ENCODE results near the gene PRRT1B. TPM values are rescaled to one million over a fixed set of nuclear protein-coding genes. Genes with fewer than 3 reads are reported as not detected.
"Not testable (repeated sequence)": the region's sequence is repeated elsewhere in the genome, so short reads cannot be mapped to it uniquely, and the experiment has no call there.

PRRT1B gene
- total RNA-seq, 6 donors from 2014 or later, result 1.8 to 10.5 (median 8.0) TPM

- Histone ChIP-seq H3K36me3 (peaks cover 0 to 15% (median 12%) of the 10 kb centered on the region in 4 donors), H3K27ac (no peak overlapping the region), H3K27me3 (no peaks in the 10 kb centered on the region), H3K4me1 (peaks cover 21 to 34% (median 24%) of the 10 kb centered on the region in 4 donors), H3K9me3 (no peaks in the 10 kb centered on the region), H3K4me3 (no peak overlapping the region)
- TF ChIP-seq POLR2A (IDR thresholded peaks at IDR 0.05) (no peak), EP300 (IDR thresholded peaks at IDR 0.05) (no peak), CTCF (IDR thresholded peaks at IDR 0.05) (no peak), POLR2AphosphoS5 (IDR thresholded peaks at IDR 0.05) (no peak)
- ATAC-seq (ENCODE audit: low FRiP score in 2 of 2) (no peak), DNase-seq (no peak)
- WGBS, 2 donors, result 92 to 93% methylated on average over 8 of the region's 8 CpGs
Observed at GRCh38 chr9:131505012-131505411, 40.3 kb upstream of the PRRT1B start.

- peaks cover 0 to 76% (median 59%) of the 10 kb centered on the region in 4 donors for H3K36me3 ChIP-seq
- no peak for ATAC-seq (ENCODE audit: low FRiP score in 2 of 2)
Observed at GRCh38 chr9:131511416-131511815, 33.9 kb upstream of the PRRT1B start.

GRCh38 chr9:131511880-131512279 is 33.4 kb upstream of the PRRT1B start:
- Histone ChIP-seq H3K27ac (no peak overlapping the region), H3K36me3 (peaks cover 0 to 81% (median 62%) of the 10 kb centered on the region in 4 donors), H3K4me3 (no peak overlapping the region), H3K9me3 (no peaks in the 10 kb centered on the region), H3K4me1 (no peaks in the 10 kb centered on the region), H3K27me3 (no peaks in the 10 kb centered on the region)
- ATAC-seq (ENCODE audit: low FRiP score in 2 of 2) (no peak), DNase-seq (no peak)
- WGBS, 2 donors, result 97 to 100% methylated on average over 4 to 6 of the region's 6 CpGs
- no peak for TF ChIP-seq POLR2A (IDR thresholded peaks at IDR 0.05)
- no peak for TF ChIP-seq POLR2AphosphoS5 (IDR thresholded peaks at IDR 0.05)
- TF ChIP-seq EP300 (IDR thresholded peaks at IDR 0.05), result no peak
- TF ChIP-seq CTCF (IDR thresholded peaks at IDR 0.05), result no peak

More at GRCh38 chr9:131511416-131511815, 33.9 kb upstream of the PRRT1B start:
- TF ChIP-seq POLR2AphosphoS5 (IDR thresholded peaks at IDR 0.05), result no peak
- no peak for TF ChIP-seq CTCF (IDR thresholded peaks at IDR 0.05)
- no peak for TF ChIP-seq POLR2A (IDR thresholded peaks at IDR 0.05)
- no peak for TF ChIP-seq EP300 (IDR thresholded peaks at IDR 0.05)
- H3K4me3 ChIP-seq, result no peak overlapping the region
- 72 to 78% methylated on average over 7 of the region's 7 CpGs for WGBS, 2 donors
- DNase-seq, result no peak
- H3K9me3 ChIP-seq, result no peaks in the 10 kb centered on the region
- H3K27ac ChIP-seq, result no peak overlapping the region
- H3K27me3 ChIP-seq, result no peaks in the 10 kb centered on the region
- no peaks in the 10 kb centered on the region for H3K4me1 ChIP-seq

GRCh38 chr9:131513177-131513576 is 32.1 kb upstream of the PRRT1B start:
- TF ChIP-seq POLR2A (IDR thresholded peaks at IDR 0.05), result no peak
- TF ChIP-seq EP300 (IDR thresholded peaks at IDR 0.05), result no peak
- TF ChIP-seq CTCF (IDR thresholded peaks at IDR 0.05), result no peak
- TF ChIP-seq POLR2AphosphoS5 (IDR thresholded peaks at IDR 0.05), result no peak
- Histone ChIP-seq H3K4me3 (no peak overlapping the region), H3K9me3 (no peaks in the 10 kb centered on the region), H3K36me3 (peaks cover 0 to 83% (median 63%) of the 10 kb centered on the region in 4 donors), H3K4me1 (no peaks in the 10 kb centered on the region), H3K27ac (no peak overlapping the region), H3K27me3 (no peaks in the 10 kb centered on the region)
- ATAC-seq (ENCODE audit: low FRiP score in 2 of 2), result no peak
- DNase-seq, result no peak
- WGBS, 2 donors, result 95% methylated on average over 5 to 13 of the region's 15 CpGs

- not testable (repeated sequence) for ATAC-seq (ENCODE audit: low FRiP score in 2 of 2); H3K4me1 ChIP-seq
Observed at GRCh38 chr9:131515559-131516031, 29.7 kb upstream of the PRRT1B start.

More at GRCh38 chr9:131515559-131516031, 29.7 kb upstream of the PRRT1B start:
- not testable (repeated sequence) for H3K4me3 ChIP-seq, DNase-seq, H3K9me3 ChIP-seq, H3K27me3 ChIP-seq
- peaks cover 16 to 96% (median 74%) of the 10 kb centered on the region in 4 donors for H3K36me3 ChIP-seq
- WGBS, 2 donors, result 56 to 85% methylated on average over 7 to 9 of the region's 12 CpGs
- H3K27ac ChIP-seq, result peak overlapping the region in 2 of 4 donors; percentile 15 to 25
